Ureter (tissue), 1 donor: Measurements from ENCODE around the gene RBPMS2. TPM values are rescaled to one million over a fixed set of nuclear protein-coding genes. Genes with fewer than 3 reads are reported as not detected.
"Not testable (repeated sequence)": the region's sequence is repeated elsewhere in the genome, so short reads cannot be mapped to it uniquely, and the experiment has no call there.

ENCODE experiments used
- DNase-seq: peaks from one replicate; pipeline ENCODE4 v3.0.0-alpha.2; 2020; ENCODE audit warnings: low spot score
- total RNA-seq: library from RNA; stranded (reverse); gene quantifications from one replicate; pipeline ENCODE4 v1.2.4, GENCODE V29; 2023
- donor health status: DM: yes; HTN: yes; CAD: no.

Gene RBPMS2
- total RNA-seq = 16.9 TPM

DNA sequence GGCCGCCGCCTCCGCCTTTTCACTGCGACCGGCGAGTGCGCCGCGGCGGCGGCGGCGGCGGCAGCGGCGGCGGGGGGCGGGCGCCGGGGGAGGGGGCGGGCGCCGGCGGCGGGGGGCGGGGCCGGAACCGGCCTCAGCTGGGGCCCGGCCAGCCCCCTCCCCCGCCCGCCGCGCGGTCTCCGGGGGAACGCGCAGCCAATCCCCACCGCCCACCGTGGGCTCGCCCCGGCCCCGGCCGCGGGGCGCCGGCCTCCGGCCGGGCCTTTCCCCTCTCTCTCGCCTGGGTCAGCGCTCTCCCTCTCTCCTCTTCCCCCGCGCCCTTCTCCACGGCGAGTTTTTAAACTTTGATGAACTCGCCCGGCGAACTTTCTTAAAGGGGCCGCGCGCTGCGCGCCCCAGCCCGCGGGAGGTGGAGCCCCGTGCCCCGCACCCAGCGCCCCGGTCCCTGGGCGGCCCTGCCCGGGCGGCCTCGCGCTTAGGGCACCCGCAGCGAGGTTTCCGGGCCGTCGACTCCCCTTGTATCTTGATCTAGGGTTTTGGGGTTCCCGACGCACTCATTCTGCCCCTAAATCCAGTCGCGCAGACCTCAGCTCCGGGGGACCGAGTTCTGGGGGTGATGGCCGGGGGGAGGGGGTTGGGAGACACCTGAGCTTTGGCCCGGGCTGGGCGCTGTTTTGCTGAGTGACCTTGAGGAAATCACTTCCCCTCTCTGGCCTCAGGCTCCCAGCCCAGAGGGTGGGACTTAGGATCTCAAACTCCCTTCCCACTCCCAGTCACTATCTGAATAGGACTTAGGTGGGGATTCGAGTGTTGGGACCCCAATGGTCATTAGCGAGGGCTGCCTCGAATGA is at the start of gene RBPMS2:
TSS of gene RBPMS2 (minus strand) at position 39 of the 851 bp plus-strand sequence. CDS start 270 bp downstream, outside the sequence.
- DNase-seq = no peak

DNA sequence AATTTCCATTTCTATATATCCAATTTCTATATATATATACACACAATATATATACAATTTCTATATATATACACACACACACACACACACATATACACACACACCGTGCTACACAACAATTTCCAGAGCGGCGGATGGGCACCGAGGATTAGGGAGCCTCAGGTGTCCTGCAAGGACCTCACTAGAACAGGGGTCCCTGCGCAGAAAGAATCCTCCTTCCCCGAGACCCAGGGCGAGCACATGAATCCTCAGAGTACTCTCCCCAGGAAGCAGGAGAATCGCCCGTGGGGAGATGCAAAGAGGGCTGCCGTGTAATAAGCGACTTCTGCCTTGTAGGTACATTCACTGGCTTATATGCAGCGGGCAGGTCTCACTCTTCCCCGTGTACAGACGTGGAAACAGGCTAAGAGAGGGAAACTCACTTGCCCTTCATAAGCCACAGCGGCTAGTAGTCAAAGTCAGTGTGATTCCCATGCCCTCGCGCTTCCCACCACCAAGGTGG is 49.6 kb upstream of the RBPMS2 start:
- DNase-seq = no peak

- DNase-seq = no peak
These were observed 41.1 kb upstream of the RBPMS2 start for GRCh38 chr15:64816452-64816851.

- DNase-seq = not testable (repeated sequence)
These were observed 39.6 kb upstream of the RBPMS2 start for GRCh38 chr15:64814965-64815364.

- DNase-seq = not testable (repeated sequence)
These were observed 38.9 kb upstream of the RBPMS2 start for GRCh38 chr15:64814283-64814682.

DNA sequence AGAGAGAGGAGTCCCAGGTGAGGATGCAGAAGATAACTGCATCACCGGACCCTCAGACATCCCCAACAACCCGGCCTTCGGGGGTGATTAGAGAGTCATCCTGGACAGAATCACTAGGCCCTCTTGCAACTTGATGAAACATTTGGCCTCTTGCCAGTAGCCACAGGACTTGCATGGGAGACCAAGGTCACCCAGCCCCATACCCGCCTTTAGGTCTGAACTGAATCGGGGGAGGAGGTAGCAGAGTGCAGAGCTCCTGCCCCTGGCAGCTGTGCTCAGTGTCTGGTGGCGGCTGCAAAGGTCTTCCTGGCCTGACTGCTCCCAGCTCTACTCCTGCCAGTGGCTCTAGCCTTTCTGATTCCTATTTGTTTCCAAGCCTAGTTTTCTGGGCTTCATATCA is 37.7 kb upstream of the RBPMS2 start:
- no peak for DNase-seq

GRCh38 chr15:64810497-64811326 is 35.3 kb upstream of the RBPMS2 start:
- no peak for DNase-seq

GRCh38 chr15:64809649-64810496 is 34.5 kb upstream of the RBPMS2 start:
- peak; percentile 86 for DNase-seq

DNA sequence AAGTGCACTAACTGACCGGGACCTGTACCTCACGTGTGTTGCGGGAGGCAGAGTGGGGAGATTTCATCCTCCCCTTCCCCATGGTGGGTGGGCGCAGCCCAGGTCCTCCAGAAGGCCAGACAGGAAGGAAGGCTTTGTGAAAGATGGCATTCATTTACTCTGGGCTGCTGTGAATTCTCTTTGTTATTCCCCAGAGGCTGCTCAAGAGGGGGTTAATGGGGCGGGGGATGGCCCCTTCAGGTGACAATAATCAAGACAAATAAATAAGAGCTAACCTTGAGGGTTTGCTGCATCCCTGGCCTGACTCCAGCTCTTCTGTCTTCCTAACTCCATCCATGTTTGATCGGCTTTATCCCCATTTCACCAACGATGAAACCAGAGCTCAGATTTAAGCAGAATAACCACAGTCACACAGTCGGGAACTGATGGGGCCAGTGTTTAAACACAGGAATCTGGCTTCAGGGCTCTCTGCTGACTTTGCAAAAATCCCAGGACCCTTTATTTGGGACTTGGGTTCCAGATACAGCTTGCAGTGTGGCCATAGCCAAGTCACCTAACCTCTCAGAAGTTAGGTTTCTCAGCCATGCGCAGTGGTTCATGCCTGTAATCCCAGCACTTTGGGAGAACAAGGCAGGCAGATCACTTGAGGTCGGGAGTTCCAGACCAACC is 33.5 kb upstream of the RBPMS2 start:
- DNase-seq = no peak

GRCh38 chr15:64807751-64808222 is 32.4 kb upstream of the RBPMS2 start:
- no peak for DNase-seq

- DNase-seq = no peak
These were observed 31.8 kb upstream of the RBPMS2 start for GRCh38 chr15:64807051-64807749.

DNA sequence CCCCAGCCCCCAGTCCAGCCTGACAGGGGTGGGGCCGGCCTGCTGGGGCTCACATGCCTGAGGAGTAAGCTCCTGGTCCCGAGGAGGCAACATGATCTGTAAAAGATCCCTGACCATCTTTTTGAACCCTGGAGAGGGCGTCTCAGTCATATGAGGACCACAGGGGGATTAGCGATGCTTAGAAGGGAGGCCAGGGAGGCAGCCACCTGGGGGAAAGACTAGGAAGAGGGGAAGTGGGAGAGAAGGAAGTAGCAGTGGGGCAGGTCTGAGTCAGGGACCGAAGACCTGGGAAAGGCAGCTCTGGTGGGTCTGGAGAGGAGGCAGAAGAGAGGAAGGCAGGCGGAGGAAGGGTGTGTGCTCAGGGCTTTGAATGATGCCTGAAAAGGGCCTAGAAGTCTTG is 31.1 kb upstream of the RBPMS2 start:
- no peak for DNase-seq

- no peak for DNase-seq
These were observed 29.2 kb upstream of the RBPMS2 start for GRCh38 chr15:64804619-64805018.

GRCh38 chr15:64803526-64803925 is 28.1 kb upstream of the RBPMS2 start:
- no peak for DNase-seq

DNA sequence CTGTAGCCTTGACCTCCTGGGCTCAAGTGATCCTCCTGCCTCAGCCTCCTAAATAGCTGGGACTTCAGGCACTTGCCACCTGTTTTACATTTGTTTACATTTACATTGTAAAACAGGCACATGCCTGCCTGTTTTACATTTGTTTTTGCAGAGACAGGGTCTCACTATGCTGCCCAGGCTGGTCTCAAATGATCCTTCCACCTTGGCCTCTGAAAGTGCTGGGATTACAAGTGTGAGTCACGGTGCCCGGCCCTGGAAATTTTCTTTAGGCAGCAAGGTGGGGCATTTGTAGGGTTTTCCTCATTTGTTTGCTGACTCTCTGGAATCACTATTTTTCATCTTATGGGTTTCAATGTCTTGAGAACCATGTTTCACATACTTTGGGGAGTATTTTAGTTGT is 25.1 kb upstream of the RBPMS2 start:
- no peak for DNase-seq

DNA sequence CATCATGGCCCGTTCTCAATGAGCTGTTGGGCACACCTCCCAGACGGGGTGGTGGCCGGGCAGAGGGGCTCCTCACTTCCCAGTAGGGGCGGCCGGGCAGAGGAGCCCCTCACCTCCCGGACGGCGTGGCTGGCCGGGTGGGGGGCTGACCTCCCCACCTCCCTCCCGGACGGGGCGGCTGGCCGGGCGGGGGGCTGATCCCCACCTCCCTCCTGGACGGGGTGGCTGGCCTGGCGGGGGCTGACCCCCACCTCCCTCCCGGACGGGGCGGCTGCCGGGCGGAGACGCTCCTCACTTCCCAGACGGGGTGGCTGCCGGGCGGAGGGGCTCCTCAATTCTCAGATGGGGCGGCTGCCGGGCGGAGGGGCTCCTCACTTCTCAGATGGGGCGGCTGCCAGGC is 23.5 kb upstream of the RBPMS2 start:
- DNase-seq = not testable (repeated sequence)

- not testable (repeated sequence) for DNase-seq
These were observed 20.5 kb upstream of the RBPMS2 start for GRCh38 chr15:64795921-64796320.

DNA sequence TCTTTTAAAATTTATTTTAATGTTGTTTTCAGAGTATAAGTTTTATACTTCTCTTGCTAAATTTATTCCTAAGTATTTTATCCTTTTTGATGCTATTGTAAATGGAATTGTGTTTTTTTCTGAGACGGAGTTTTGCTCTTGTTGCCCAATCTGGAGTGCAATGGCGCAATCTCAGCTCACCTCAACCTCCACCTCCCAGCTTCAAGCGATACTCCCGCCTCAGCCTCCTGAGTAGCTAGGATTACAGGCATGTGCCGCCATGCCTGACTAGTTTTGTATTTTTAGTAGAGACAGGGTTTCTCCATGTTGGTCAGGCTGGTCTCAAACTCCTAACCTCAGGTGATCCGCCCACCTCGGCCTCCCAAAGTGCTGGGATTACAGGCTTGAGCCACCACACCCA is 19.9 kb upstream of the RBPMS2 start:
- not testable (repeated sequence) for DNase-seq

GRCh38 chr15:64792282-64792681 is 16.9 kb upstream of the RBPMS2 start:
- no peak for DNase-seq

- DNase-seq = no peak
These were observed 16.0 kb upstream of the RBPMS2 start for GRCh38 chr15:64791401-64791800.
